Omental fat pad (tissue), 4 donors: ENCODE data around the gene ZIC2. TPM values are rescaled to one million over a fixed set of nuclear protein-coding genes. Genes with fewer than 3 reads are reported as not detected.

Experiments used
- ATAC-seq: fragments of 150-250 bp; one replicate; pipeline ENCODE4 v1.9.1; 2016; ENCODE audit warnings: mild to moderate bottlenecking, moderate library complexity; ENCODE audit not compliant: low FRiP score
- DNase-seq: peaks from one replicate; pipeline ENCODE4 v3.0.0-alpha.2; 2019; ENCODE audit warnings: low spot score
- CTCF ChIP-seq, 3 donors: fragments of 450-650 bp; IDR thresholded peaks; one replicate each; pipeline ENCODE4 v1.5.1; 2016 to 2017; ENCODE audit warnings: antibody characterized with exemption in 3 of 3, mild to moderate bottlenecking in 3 of 3, moderate library complexity in 2 of 3
- total RNA-seq, 4 donors: library from RNA; depleted of rRNA; stranded (reverse); fragments of >200 nt; gene quantifications; one replicate each; pipeline ENCODE4 v1.1.0, GENCODE V29; 2016

The ZIC2 gene
- total RNA-seq, 4 donors from 2014 or later: not detected

GRCh38 chr13:99988529-99989275 is 7.1 kb downstream of the ZIC2 start:
- no peak for TF ChIP-seq CTCF (IDR thresholded peaks at IDR 0.05)
- ATAC-seq: no peak
- no peak for DNase-seq

GRCh38 chr13:99989276-99990125 is 7.9 kb downstream of the ZIC2 start:
- no peak for TF ChIP-seq CTCF (IDR thresholded peaks at IDR 0.05)
- ATAC-seq: no peak
- no peak for DNase-seq

- DNase-seq (no peak), ATAC-seq (no peak)
- no peak for TF ChIP-seq CTCF (IDR thresholded peaks at IDR 0.05)
Measured at GRCh38 chr13:99990126-99990977, 8.8 kb downstream of the ZIC2 start.

- no peak for DNase-seq
- no peak for TF ChIP-seq CTCF (IDR thresholded peaks at IDR 0.05)
- ATAC-seq: peak; percentile 33
Measured at GRCh38 chr13:99991013-99991827, 9.6 kb downstream of the ZIC2 start.

- ATAC-seq (no peak), DNase-seq (no peak)
- TF ChIP-seq CTCF (IDR thresholded peaks at IDR 0.05): no peak
Measured at GRCh38 chr13:99991828-99992775, 10.5 kb downstream of the ZIC2 start.
